Kidney epithelial cell (primary cell): ENCODE results near the gene GREB1. TPM values are rescaled to one million over a fixed set of nuclear protein-coding genes. Genes with fewer than 3 reads are reported as not detected.

Source experiments
- DNase-seq: peaks from one replicate; pipeline ENCODE4 v3.0.0-alpha.2; 2010; ENCODE audit warnings: low read depth
- H3K27me3 ChIP-seq: 2 replicates; pipeline ENCODE4 v1.6.0; 2011; ENCODE audit warnings: low read length; ENCODE audit not compliant: control insufficient read depth, insufficient read depth
- H3K36me3 ChIP-seq: 2 replicates; pipeline ENCODE4 v1.5.1; 2011; ENCODE audit warnings: low read length; ENCODE audit not compliant: control insufficient read depth, insufficient read depth
- H3K4me3 ChIP-seq: 2 replicates; pipeline ENCODE4 v1.5.1; 2011; ENCODE audit warnings: low read depth, mild to moderate bottlenecking, control low read depth, low read length
- CTCF ChIP-seq: IDR thresholded peaks from 2 replicates; pipeline ENCODE4 v1.5.1; 2011; ENCODE audit warnings: mild to moderate bottlenecking, moderate library complexity, low read length, control low read depth, inconsistent platforms; ENCODE audit not compliant: insufficient read depth, poor library complexity, severe bottlenecking
- total RNA-seq: library from RNA; depleted of rRNA; stranded (reverse); fragments of >200 nt; gene quantifications from 2 replicates; pipeline ENCODE4 v1.2.3, GENCODE V29; 2015

Gene GREB1
- total RNA-seq, 1 donor from 2014 or later: 2.8 TPM

GRCh38 chr2:11617527-11617926, 83.7 kb downstream of the GREB1 start:
- DNase-seq: no peak
- no peak for TF ChIP-seq CTCF
- Histone ChIP-seq H3K27me3 (no peaks in the 10 kb centered on the region), H3K4me3 (no peak overlapping the region), H3K36me3 (no peaks in the 10 kb centered on the region)

- Histone ChIP-seq H3K27me3 (no peaks in the 10 kb centered on the region), H3K36me3 (no peaks in the 10 kb centered on the region), H3K4me3 (no peak overlapping the region)
- TF ChIP-seq CTCF: no peak
- DNase-seq: no peak
Measured at GRCh38 chr2:11617984-11618707, 84.3 kb downstream of the GREB1 start.

GRCh38 chr2:11618708-11619062, 84.8 kb downstream of the GREB1 start:
- Histone ChIP-seq H3K4me3 (no peak overlapping the region), H3K27me3 (no peaks in the 10 kb centered on the region), H3K36me3 (no peaks in the 10 kb centered on the region)
- TF ChIP-seq CTCF: no peak
- DNase-seq: no peak

- no peaks in the 10 kb centered on the region for H3K27me3 ChIP-seq
- no peak for DNase-seq
- no peak overlapping the region for H3K4me3 ChIP-seq
- no peaks in the 10 kb centered on the region for H3K36me3 ChIP-seq
- TF ChIP-seq CTCF: no peak
Measured at GRCh38 chr2:11621410-11621809, 87.6 kb downstream of the GREB1 start.

DNA sequence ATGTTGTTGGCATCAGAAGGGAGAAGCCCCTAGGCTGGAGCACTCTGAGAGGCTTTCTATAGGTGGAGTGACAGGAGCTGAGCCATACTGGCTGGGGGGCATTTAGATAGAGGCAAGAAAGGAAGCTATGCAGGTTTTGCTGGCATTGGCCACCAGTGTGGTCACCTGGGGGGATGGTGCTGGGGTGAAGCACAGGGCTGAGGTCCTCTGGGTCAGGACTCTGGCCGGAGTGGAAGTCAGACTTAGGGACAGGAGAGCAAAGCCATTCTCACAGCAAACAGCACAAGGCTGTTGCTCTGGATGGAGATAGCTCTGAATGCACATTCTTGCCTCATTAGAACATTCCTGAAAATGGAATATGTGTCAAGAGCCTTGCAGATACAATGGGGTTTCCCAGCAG, 88.8 kb downstream of the GREB1 start:
- H3K4me3 ChIP-seq: no peak overlapping the region
- H3K27me3 ChIP-seq: no peaks in the 10 kb centered on the region
- H3K36me3 ChIP-seq: no peaks in the 10 kb centered on the region
- no peak for TF ChIP-seq CTCF
- DNase-seq: no peak

DNA sequence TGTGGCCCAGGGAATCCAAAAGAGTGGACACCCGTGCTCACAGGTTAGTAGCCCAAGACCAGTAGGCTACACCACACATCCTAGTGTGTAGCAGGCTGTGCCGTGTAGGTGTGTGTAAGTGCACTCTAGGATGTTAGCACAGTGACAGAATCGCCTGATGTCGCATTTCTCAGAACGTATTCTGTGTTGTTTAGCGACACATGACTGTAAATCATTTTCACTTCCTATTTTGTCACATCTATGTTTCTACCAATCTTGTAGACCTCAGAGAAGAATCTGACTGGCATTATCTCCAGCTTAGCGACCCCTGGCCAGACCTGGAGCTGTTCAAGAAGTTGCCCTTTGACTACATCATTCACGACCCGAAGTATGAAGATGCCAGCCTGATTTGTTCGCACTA, 91.0 kb downstream of the GREB1 start:
- no peak overlapping the region for H3K4me3 ChIP-seq
- H3K36me3 ChIP-seq: no peaks in the 10 kb centered on the region
- no peak for TF ChIP-seq CTCF
- no peak for DNase-seq
- peaks cover 2% of the 10 kb centered on the region for H3K27me3 ChIP-seq
